PC-9 (cell line): Measurements from ENCODE around the gene DLG2. TPM values are rescaled to one million over a fixed set of nuclear protein-coding genes. Genes with fewer than 3 reads are reported as not detected.
A peak's percentile ranks its signal among the peaks of the same experiment; 100 is the strongest.

Source experiments
- BruUV-seq: library from RNA; stranded (reverse); fragments of 400-500 nt; replicated peaks from 2 replicates; lab custom pipeline; 2021; lab: Mats Ljungman, UMichigan
- CTCF ChIA-PET: fragments of 300-600 bp; sonication (Branson Sonifier 250); formaldehyde crosslinking; loops from one replicate; lab custom pipeline; 2022; ENCODE audit warnings: antibody characterized with exemption; lab: Charles Lee
- POLR2A ChIA-PET: fragments of 300-600 bp; sonication (Branson Sonifier 250); formaldehyde crosslinking; loops from one replicate; lab custom pipeline; 2022; ENCODE audit warnings: antibody characterized with exemption; ENCODE audit not compliant: unreplicated experiment; lab: Charles Lee
- DNase-seq, 2 experiments: peaks; one replicate each; pipeline versions ENCODE4 v3.0.0 to v3.0.0-alpha.2; 2015 to 2022; ENCODE audit warnings: mixed read lengths in 1 of 2
- H2AFZ ChIP-seq: fragments of 200-600 bp; sonication (generic); 2 replicates; pipeline ENCODE4 v1.8.1; 2017; ENCODE audit warnings: antibody characterized with exemption
- H3F3A ChIP-seq: fragments of 200-600 bp; sonication (generic); 2 replicates; pipeline ENCODE4 v1.8.1; 2017; ENCODE audit warnings: antibody characterized with exemption, mild to moderate bottlenecking, low read depth; ENCODE audit not compliant: insufficient read depth
- H3K27ac ChIP-seq: fragments of 200-600 bp; sonication (generic); 2 replicates; pipeline ENCODE4 v1.6.1; 2016; ENCODE audit warnings: mixed run types
- H3K27me3 ChIP-seq: fragments of 200-600 bp; sonication (generic); 2 replicates; pipeline ENCODE4 v1.6.1; 2016; ENCODE audit warnings: low read depth, mixed run types; ENCODE audit not compliant: insufficient read depth
- H3K36me3 ChIP-seq: fragments of 200-600 bp; sonication (generic); 2 replicates; pipeline ENCODE4 v1.6.1; 2016; ENCODE audit warnings: low read depth, mixed run types
- H3K4me1 ChIP-seq: fragments of 200-600 bp; sonication (generic); replicated peaks from 2 replicates; pipeline ENCODE4 v1.6.1; 2016; ENCODE audit warnings: mixed run types; ENCODE audit not compliant: insufficient read depth
- H3K4me2 ChIP-seq: fragments of 200-600 bp; sonication (generic); 2 replicates; pipeline ENCODE4 v1.6.1; 2017; ENCODE audit warnings: mixed run types
- H3K4me3 ChIP-seq: fragments of 200-600 bp; sonication (generic); 2 replicates; pipeline ENCODE4 v1.6.1; 2016; ENCODE audit warnings: mixed run types
- H3K79me2 ChIP-seq: fragments of 200-600 bp; sonication (generic); 2 replicates; pipeline ENCODE4 v1.6.1; 2017; ENCODE audit warnings: low read depth, mixed run types
- H3K9me2 ChIP-seq: fragments of 200-600 bp; sonication (generic); 2 replicates; pipeline ENCODE4 v1.8.1; 2017; ENCODE audit warnings: mild to moderate bottlenecking; ENCODE audit not compliant: insufficient read depth
- H3K9me3 ChIP-seq: fragments of 200-600 bp; sonication (generic); 2 replicates; pipeline ENCODE4 v1.8.1; 2016; ENCODE audit warnings: low read depth; ENCODE audit not compliant: insufficient read depth
- H4K20me1 ChIP-seq: fragments of 200-600 bp; sonication (generic); 2 replicates; pipeline ENCODE4 v1.8.1; 2017; ENCODE audit not compliant: insufficient read depth
- EZH2 ChIP-seq: fragments of 200-600 bp; sonication (generic); IDR thresholded peaks from 2 replicates; pipeline ENCODE4 v1.8.0; 2017; ENCODE audit warnings: antibody characterized with exemption, low read depth
- intact Hi-C: fragments of 100-400 bp; cut with micrococcal nuclease; formaldehyde crosslinking; loops from one replicate; pipeline ENCODE4 v1.10.0; 2022; ENCODE audit not compliant: unreplicated experiment
- total RNA-seq: library from RNA; stranded (reverse); gene quantifications from 2 replicates; pipeline ENCODE4 v1.2.3, GENCODE V29; 2021
- TF ChIP-seq, protein P1 (sequence below): fragments of 200-600 bp; sonication (generic); conservative IDR thresholded peaks from 2 replicates; pipeline ENCODE4 v1.6.1; 2017; ENCODE audit warnings: mixed run types, antibody characterized with exemption, mild to moderate bottlenecking, moderate library complexity

DLG2 gene
- total RNA-seq, 1 experiment from 2014 or later = 6.4 TPM

DNA sequence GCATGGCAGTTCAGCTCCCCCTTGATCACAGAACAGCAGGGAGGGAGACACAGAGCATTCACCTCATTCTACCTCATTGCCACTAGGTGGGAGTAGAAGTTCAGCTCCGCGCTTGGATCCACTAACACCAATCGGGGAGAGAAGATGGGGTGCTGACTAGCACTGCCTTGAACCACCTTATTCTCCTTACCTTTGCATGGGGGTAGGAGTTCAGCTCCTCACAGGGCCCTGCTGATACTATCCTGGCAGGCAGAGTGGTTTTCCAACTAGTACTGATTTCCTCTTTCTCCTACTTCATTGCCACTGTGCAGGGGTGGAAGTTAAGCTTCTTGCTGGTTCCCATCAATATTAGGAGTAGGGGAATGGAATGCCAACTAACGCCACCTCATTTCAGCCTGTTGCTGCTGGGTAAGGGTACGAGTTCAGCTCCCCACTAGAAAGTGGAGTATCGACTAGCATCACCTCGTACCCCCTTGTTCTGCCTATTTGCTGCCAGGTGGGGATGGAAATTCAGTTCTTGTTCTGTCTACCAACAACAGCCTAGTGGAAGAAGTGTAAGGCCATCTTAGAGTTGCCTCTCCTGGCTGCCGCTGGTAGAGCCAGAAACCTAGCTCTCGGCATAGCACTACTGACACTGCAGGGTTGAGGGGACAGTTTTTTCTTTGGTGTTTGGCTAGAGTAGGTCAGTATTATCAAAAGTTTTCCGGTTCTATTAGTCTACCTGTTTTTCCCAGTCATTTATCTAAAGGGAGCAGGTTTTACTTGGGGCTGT is 1790.1 kb downstream of the DLG2 start:
- Histone ChIP-seq H3K9me3 (no peaks in the 10 kb centered on the region), H3K4me3 (no peak overlapping the region), H4K20me1 (no peaks in the 10 kb centered on the region), H3F3A (no peaks in the 10 kb centered on the region), H2AFZ (no peak overlapping the region), H3K36me3 (no peaks in the 10 kb centered on the region), H3K79me2 (no peaks in the 10 kb centered on the region), H3K27me3 (no peaks in the 10 kb centered on the region; the same call in 1 of the 2 replicates), H3K4me1 (no peaks in the 10 kb centered on the region), H3K9me2 (no peaks in the 10 kb centered on the region), H3K4me2 (no peak overlapping the region), H3K27ac (no peak overlapping the region)
- POLR2A ChIA-PET = no interaction called here
- TF ChIP-seq EZH2 = no peak
- TF ChIP-seq, protein P1, sequence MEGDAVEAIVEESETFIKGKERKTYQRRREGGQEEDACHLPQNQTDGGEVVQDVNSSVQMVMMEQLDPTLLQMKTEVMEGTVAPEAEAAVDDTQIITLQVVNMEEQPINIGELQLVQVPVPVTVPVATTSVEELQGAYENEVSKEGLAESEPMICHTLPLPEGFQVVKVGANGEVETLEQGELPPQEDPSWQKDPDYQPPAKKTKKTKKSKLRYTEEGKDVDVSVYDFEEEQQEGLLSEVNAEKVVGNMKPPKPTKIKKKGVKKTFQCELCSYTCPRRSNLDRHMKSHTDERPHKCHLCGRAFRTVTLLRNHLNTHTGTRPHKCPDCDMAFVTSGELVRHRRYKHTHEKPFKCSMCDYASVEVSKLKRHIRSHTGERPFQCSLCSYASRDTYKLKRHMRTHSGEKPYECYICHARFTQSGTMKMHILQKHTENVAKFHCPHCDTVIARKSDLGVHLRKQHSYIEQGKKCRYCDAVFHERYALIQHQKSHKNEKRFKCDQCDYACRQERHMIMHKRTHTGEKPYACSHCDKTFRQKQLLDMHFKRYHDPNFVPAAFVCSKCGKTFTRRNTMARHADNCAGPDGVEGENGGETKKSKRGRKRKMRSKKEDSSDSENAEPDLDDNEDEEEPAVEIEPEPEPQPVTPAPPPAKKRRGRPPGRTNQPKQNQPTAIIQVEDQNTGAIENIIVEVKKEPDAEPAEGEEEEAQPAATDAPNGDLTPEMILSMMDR = peak; percentile 81
- intact Hi-C loops = loop anchor here (2.0 to 10.0 kb wide), 3 partner anchors 545 to 728 kb away; no protein-coding TSS in a partner anchor
- no TSS peak for BruUV-seq
- DNase-seq = peak in 1 of 2 experiments; percentile 26
- CTCF ChIA-PET = interaction anchor here (0.6 to 1.5 kb wide), 3 partner anchors 297 to 721 kb away, joined by 3 to 6 read pairs (median 4); no protein-coding TSS in a partner anchor

DNA sequence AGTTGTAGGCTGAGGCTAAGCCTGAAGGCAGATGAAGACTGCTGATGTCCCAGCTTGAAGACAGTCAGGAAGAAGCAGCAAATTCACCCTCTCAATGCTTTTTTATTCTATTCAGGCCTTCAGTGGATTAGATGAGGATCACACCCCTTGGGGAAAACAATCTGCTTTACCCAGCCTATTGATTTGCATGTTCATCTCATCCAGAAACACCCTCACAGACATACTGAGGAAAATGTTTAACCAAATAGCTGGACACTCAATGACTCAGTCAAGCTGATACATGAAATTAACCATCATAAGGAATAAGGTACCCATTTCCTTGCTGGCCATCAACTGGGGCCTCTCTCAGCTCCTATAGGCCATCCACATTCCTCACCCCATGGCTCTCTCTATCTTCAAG is 1791.1 kb downstream of the DLG2 start:
- H3K36me3 ChIP-seq = no peaks in the 10 kb centered on the region
- no peaks in the 10 kb centered on the region for H3F3A ChIP-seq
- CTCF ChIA-PET = interaction anchor here (1.5 kb wide), 1 partner anchor 688 kb away, joined by 6 read pairs; no protein-coding TSS in a partner anchor
- no peak overlapping the region for H3K4me3 ChIP-seq
- no peak for DNase-seq
- intact Hi-C loops = loop anchor here (2.0 to 10.0 kb wide), 3 partner anchors 546 to 729 kb away; no protein-coding TSS in a partner anchor
- POLR2A ChIA-PET = no interaction called here
- no peaks in the 10 kb centered on the region for H3K9me2 ChIP-seq
- H3K4me2 ChIP-seq = no peak overlapping the region
- no peaks in the 10 kb centered on the region for H3K4me1 ChIP-seq
- no peak overlapping the region for H2AFZ ChIP-seq
- H3K27ac ChIP-seq = no peak overlapping the region
- H3K27me3 ChIP-seq = no peaks in the 10 kb centered on the region; the same call in 1 of the 2 replicates
- BruUV-seq = no TSS peak
- no peaks in the 10 kb centered on the region for H4K20me1 ChIP-seq
- TF ChIP-seq, protein P1 = no peak
- no peak for TF ChIP-seq EZH2
- H3K9me3 ChIP-seq = no peaks in the 10 kb centered on the region
- no peaks in the 10 kb centered on the region for H3K79me2 ChIP-seq

- intact Hi-C loops = loop anchor here (5.0 to 10.0 kb wide), 2 partner anchors 547 to 689 kb away; no protein-coding TSS in a partner anchor
- ChIA-PET POLR2A (no interaction called here), CTCF (no interaction called here)
- Histone ChIP-seq H3K4me3 (no peak overlapping the region), H2AFZ (no peak overlapping the region), H3K36me3 (no peaks in the 10 kb centered on the region), H3K4me1 (no peaks in the 10 kb centered on the region), H3K27ac (no peak overlapping the region), H3K4me2 (no peak overlapping the region), H3K9me3 (no peaks in the 10 kb centered on the region), H4K20me1 (no peaks in the 10 kb centered on the region), H3F3A (no peaks in the 10 kb centered on the region), H3K79me2 (no peaks in the 10 kb centered on the region), H3K9me2 (no peaks in the 10 kb centered on the region), H3K27me3 (no peaks in the 10 kb centered on the region; the same call in 1 of the 2 replicates)
- no TSS peak for BruUV-seq
- DNase-seq = no peak
- TF ChIP-seq, protein P1 = no peak
- no peak for TF ChIP-seq EZH2
Measured at GRCh38 chr11:83835423-83835822, 1791.7 kb downstream of the DLG2 start.
